ENCODE data around the gene ASB18. TPM values are rescaled to one million over a fixed set of nuclear protein-coding genes. Genes with fewer than 3 reads are reported as not detected.
"Not testable (repeated sequence)": the region's sequence is repeated elsewhere in the genome, so short reads cannot be mapped to it uniquely, and the experiment has no call there.

ASB18 gene
- total RNA-seq, 1 donor, result not detected

DNA sequence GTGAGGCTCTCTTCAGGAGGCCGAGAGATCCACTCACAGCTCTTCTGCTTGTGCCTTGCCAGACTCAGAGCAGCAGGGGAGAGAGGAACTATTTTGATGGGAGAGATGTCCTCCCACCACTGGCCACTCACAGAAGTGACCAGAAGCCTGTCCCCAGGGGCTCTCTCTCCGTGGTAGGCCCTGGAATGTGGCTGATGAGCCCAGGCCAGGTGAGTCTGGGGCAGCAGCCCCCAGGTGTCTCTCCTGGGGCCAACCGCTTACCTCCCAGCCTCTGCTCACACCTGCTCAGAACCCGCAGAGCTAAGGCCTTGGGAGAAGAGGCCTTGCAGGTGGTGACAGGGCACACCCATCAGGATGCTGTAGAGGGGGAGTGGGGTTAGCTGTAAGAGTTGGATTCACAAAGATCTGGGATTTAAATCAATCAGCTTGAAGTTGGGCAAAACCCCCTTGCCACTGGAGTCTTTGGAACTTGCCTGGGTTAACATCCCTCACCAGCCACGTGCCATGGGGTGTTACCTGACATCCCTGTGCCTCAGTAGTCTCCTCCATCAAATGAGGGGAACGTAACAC, 29.1 kb upstream of the ASB18 start:
- DNase-seq (ENCODE audit: low read depth), result no peak
- TF ChIP-seq, protein P1, sequence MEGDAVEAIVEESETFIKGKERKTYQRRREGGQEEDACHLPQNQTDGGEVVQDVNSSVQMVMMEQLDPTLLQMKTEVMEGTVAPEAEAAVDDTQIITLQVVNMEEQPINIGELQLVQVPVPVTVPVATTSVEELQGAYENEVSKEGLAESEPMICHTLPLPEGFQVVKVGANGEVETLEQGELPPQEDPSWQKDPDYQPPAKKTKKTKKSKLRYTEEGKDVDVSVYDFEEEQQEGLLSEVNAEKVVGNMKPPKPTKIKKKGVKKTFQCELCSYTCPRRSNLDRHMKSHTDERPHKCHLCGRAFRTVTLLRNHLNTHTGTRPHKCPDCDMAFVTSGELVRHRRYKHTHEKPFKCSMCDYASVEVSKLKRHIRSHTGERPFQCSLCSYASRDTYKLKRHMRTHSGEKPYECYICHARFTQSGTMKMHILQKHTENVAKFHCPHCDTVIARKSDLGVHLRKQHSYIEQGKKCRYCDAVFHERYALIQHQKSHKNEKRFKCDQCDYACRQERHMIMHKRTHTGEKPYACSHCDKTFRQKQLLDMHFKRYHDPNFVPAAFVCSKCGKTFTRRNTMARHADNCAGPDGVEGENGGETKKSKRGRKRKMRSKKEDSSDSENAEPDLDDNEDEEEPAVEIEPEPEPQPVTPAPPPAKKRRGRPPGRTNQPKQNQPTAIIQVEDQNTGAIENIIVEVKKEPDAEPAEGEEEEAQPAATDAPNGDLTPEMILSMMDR (IDR thresholded peaks at IDR 0.05; ENCODE audit: insufficient read depth, low read length), result no peak
- no peak overlapping the region for H3K4me3 ChIP-seq (ENCODE audit: low read depth, low read length)

DNA sequence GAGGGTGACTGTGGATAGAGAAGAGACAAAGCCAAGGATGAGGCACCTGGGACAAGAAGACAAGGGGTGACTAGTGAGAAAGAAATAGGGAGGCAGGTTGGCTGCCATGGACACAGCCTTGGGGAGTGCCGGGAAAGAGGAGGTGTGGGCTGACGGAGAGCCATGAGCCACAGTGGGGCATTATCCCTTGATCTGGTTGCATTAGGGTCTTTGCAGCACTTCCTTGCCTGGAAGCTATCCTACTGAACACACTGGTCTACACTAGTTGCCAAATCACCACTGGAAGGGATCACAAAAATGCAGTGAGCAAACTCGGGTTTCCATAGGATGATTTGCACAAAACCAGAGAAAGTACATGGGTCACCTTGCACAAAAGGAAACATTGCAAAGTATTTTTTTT, 27.7 kb upstream of the ASB18 start:
- no peak overlapping the region for H3K4me3 ChIP-seq (ENCODE audit: low read depth, low read length)
- DNase-seq (ENCODE audit: low read depth), result no peak
- TF ChIP-seq, protein P1 (IDR thresholded peaks at IDR 0.05; ENCODE audit: insufficient read depth, low read length), result no peak

DNA sequence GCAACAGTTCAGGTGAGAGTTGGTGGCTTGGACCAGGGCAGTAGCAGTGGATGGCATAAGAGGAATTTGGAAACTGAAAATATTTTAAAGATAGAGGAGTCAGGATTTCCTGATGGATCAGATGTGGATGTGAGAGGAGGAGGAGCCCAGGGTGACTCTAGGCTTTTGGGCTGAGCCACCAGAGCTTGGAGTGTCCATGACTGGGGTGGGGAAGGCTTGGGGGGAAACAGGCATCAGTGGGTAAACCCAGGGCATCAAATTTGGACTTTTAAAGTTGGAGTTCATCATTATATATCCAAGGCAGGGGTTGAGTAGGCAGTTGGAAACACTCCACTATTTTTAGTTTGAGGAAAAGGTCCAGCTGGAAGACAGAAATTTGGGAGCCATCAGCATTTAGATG, 27.3 kb upstream of the ASB18 start:
- TF ChIP-seq, protein P1 (IDR thresholded peaks at IDR 0.05; ENCODE audit: insufficient read depth, low read length), result no peak
- H3K4me3 ChIP-seq (ENCODE audit: low read depth, low read length), result no peak overlapping the region
- DNase-seq (ENCODE audit: low read depth), result no peak

DNA sequence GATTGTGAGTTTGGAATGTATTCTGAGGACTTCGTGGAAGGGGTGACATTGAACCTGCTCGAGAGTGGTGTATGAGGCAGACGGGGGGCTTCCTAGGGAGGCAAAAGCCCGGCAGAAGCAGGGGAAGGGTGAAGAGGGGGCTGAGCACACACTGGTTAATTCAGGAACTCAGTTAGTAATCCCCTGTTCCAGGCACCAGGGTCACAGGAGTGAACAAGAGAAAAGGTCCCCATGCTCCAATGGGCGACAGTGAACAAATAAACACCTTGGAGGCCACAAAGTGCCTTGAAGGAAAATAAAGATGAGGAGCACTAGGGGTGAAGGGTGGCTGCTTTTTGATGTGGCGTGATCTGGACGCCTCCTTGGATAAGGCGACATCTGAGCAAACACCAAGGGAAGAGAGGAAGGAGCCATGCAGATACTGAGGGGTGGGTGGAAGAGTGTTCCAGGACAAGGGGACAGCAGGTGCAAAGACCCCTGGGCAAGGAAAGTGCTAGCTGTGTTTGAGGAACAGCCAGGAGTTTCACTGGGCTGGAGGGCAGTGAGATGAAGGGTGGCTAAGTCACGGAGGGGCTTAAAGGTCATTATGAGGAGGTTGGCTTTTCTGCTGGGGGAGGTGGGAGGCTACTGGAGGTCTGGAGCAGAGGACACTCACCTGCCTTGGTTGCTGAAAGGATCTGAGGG, 26.7 kb upstream of the ASB18 start:
- TF ChIP-seq, protein P1 (IDR thresholded peaks at IDR 0.05; ENCODE audit: insufficient read depth, low read length), result no peak
- DNase-seq (ENCODE audit: low read depth), result no peak

DNA sequence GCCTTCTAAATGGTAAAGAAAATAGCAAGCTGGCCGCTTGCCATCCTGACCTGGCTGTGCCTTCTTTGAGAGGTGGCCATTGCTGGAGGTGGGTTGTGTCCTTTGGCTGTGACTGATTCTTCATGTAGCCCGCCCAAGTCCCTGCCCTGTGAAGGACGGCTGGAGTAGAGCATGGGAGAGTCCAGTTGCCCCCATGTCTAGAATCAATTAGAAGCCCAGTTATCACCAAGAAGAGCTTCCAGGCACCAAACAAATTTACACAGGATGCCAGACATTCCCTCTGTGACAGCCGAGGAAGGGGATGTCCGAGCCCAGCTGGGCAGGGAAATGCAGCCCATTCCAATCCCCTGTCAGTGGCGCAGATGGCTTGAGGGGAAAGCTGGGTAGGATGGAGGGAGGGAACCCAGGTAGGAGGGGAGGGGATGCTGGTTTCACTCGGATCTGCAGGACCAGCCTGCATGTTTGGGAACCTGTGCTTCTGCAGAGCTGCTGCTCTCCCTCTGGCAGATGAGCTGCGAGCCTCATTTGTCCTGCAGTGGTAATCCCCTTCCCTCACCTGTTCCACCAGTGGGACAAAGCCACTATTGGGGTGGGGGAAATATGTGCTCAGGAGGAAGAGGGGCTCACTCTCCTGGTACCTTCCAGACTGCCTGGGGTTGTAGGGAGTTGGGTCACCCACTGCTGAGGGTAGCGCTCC, 25.7 kb upstream of the ASB18 start:
- H3K4me3 ChIP-seq (ENCODE audit: low read depth, low read length), result no peak overlapping the region
- TF ChIP-seq, protein P1 (IDR thresholded peaks at IDR 0.05; ENCODE audit: insufficient read depth, low read length), result no peak
- no peak for DNase-seq (ENCODE audit: low read depth)

More for the DNA sequence above, 26.7 kb upstream of the ASB18 start:
- no peak overlapping the region for H3K4me3 ChIP-seq (ENCODE audit: low read depth, low read length)

DNA sequence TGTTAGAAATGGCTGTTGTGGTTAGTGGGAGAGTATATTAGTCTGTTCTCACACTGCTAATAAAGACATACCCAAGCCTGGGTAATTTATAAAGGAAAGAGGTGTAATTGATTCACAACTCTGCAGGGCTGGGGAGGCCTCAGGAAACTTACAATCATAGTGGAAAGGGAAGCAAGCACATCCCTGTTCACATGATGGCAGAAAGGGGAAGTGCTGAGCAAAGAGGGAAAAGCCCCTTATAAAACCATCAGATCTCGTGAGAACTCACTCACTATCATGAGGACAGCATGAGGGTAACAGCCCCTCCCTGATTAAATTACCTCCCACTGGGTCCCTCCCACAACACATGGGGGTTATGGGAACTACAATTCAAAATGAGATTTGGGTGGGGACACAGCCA, 24.2 kb upstream of the ASB18 start:
- not testable (repeated sequence) for DNase-seq (ENCODE audit: low read depth); H3K4me3 ChIP-seq (ENCODE audit: low read depth, low read length)

DNA sequence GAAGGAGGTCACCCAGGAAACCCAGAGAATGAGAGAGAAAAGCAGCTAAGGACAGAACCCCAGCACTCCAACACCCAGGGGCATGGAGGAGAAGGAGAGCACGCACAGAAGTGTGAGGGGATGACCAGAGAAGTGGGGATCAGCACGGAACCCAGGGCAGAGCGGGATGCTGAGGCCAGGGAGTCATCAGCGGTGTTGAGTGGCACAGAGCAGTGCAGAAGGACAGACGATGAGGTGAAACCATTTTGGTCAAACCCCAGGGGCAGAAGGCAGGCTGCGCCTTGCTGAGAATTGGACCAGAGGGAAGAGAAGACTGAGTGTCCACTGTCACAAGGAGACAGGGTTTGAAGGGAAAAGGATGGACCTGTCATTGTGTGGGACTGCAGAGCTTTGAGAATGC, 23.4 kb upstream of the ASB18 start:
- TF ChIP-seq, protein P1 (IDR thresholded peaks at IDR 0.05; ENCODE audit: insufficient read depth, low read length), result no peak
- no peak overlapping the region for H3K4me3 ChIP-seq (ENCODE audit: low read depth, low read length)
- DNase-seq (ENCODE audit: low read depth), result no peak
